H7 (cell line): ENCODE results near the gene CALN1. TPM values are rescaled to one million over a fixed set of nuclear protein-coding genes. Genes with fewer than 3 reads are reported as not detected.

ENCODE experiments used
- DNase-seq: peaks from one replicate; pipeline ENCODE4 v3.0.0; 2012
- H3K27me3 ChIP-seq: 2 replicates; pipeline ENCODE4 v1.6.0; 2011; ENCODE audit warnings: mild to moderate bottlenecking, low read length; ENCODE audit not compliant: control insufficient read depth, insufficient read depth
- H3K36me3 ChIP-seq: replicated peaks from 2 replicates; pipeline ENCODE4 v1.5.1; 2011; ENCODE audit warnings: low read length; ENCODE audit not compliant: control insufficient read depth, insufficient read depth
- H3K4me3 ChIP-seq: 2 replicates; pipeline ENCODE4 v1.5.1; 2011; ENCODE audit warnings: low read depth, mild to moderate bottlenecking, control low read depth, low read length, moderate library complexity; ENCODE audit not compliant: insufficient read depth
- total RNA-seq: library from RNA; depleted of rRNA; stranded (reverse); fragments of >200 nt; shearing (Covaris generic); gene quantifications from 2 replicates; pipeline ENCODE4 v1.2.3, GENCODE V29; 2014

Gene CALN1
- total RNA-seq, 1 experiment from 2014 or later: 3.2 TPM

- no peak overlapping the region for H3K4me3 ChIP-seq
- H3K27me3 ChIP-seq: no peaks in the 10 kb centered on the region
- no peaks in the 10 kb centered on the region; the same call in 1 of the 2 replicates for H3K36me3 ChIP-seq
- DNase-seq: no peak
These were observed 128.8 kb downstream of the CALN1 start for GRCh38 chr7:72283309-72283708.

GRCh38 chr7:72281308-72281707 lies 130.8 kb downstream of the CALN1 start:
- H3K4me3 ChIP-seq: no peak overlapping the region
- DNase-seq: no peak
- H3K36me3 ChIP-seq: peaks cover 1% of the 10 kb centered on the region; the same call in 1 of the 2 replicates
- no peaks in the 10 kb centered on the region for H3K27me3 ChIP-seq

GRCh38 chr7:72279203-72279602 lies 132.9 kb downstream of the CALN1 start:
- Histone ChIP-seq H3K27me3 (no peaks in the 10 kb centered on the region), H3K4me3 (no peak overlapping the region), H3K36me3 (peaks cover 1% of the 10 kb centered on the region; the same call in 1 of the 2 replicates)
- no peak for DNase-seq

GRCh38 chr7:72278550-72278949 lies 133.6 kb downstream of the CALN1 start:
- Histone ChIP-seq H3K27me3 (no peaks in the 10 kb centered on the region), H3K36me3 (peaks cover 1% of the 10 kb centered on the region; the same call in 1 of the 2 replicates), H3K4me3 (no peak overlapping the region)
- no peak for DNase-seq

DNA sequence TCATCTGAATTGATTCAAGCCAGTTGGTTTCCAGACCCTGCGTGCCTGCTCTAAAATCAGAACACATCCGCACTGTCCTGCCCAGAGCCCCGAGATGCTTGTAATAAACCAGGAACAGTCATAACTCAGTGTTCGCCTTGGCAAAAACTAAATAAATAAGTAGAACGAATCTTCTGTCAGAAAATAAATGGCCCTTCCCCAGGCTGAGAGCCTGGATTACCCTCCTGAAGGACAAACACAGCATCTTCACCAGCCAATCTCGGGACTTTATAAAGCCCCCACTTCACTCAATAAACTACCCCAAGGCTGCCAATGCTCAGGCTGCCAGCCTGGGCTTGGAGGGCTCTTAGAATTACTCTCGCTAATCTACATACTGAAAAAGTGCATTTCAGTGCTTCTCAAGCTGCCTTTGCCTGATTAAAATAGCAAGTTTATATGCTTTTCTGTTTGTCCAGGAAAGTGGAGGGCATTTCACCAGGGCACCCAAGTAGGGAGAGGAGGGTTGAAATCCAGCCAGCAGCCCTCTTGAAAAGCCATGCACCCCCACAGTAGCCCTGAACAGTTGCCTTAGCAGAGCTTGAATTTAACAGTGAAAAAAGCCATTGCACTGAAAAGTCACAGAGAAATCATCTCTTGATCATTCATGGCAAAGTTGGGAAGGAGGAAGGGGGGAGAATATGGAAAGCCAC lies 136.6 kb downstream of the CALN1 start:
- no peak for DNase-seq
- H3K4me3 ChIP-seq: no peak overlapping the region
- peaks cover 1% of the 10 kb centered on the region; the same call in 1 of the 2 replicates for H3K36me3 ChIP-seq
- H3K27me3 ChIP-seq: no peaks in the 10 kb centered on the region

DNA sequence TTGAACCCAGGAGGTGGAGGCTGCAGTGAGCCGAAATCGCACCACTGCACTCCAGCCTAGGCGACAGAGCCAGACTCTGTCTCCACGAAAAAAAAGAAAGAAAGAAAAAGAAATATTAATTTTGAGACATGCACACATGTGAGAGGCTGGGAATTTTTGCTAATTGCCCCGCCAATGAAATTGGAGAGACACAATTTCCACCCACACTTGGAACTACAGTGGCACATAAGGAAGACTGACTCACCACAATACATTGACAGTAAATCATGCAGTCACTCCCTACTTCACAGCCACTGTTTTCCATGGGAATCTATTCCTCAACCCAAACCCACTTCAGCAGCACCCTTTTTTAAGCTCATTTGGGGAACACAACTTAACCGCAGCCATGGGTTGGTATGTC lies 139.7 kb downstream of the CALN1 start:
- H3K4me3 ChIP-seq: no peak overlapping the region
- H3K27me3 ChIP-seq: no peaks in the 10 kb centered on the region
- no peak for DNase-seq
- H3K36me3 ChIP-seq: 0 out of 2 replicates have a peak, but pooled peaks cover 1% of the 10 kb centered on the region

DNA sequence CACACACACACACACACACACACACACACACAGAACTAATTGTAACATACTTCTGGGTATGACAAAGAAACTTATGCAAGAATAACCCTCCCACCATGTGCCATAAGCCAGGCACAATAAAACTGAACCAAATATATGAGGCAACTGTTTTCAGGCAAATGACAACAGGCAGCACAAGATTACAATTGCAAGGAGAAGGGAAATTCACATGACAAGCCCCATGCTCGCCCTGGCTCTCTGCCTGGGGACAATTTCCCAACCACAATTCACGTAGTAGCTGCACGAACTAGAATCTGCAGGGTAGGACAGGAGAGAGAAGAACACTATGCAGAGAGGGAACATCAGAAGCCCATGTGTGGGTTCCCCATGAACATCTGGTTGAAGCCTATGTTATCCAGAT lies 143.3 kb downstream of the CALN1 start:
- DNase-seq: no peak
- Histone ChIP-seq H3K4me3 (no peak overlapping the region), H3K36me3 (no peaks in the 10 kb centered on the region), H3K27me3 (no peaks in the 10 kb centered on the region)

- no peaks in the 10 kb centered on the region for H3K36me3 ChIP-seq
- H3K4me3 ChIP-seq: no peak overlapping the region
- peak; percentile 15 for DNase-seq
- H3K27me3 ChIP-seq: no peaks in the 10 kb centered on the region
These were observed 144.0 kb downstream of the CALN1 start for GRCh38 chr7:72268090-72268489.

GRCh38 chr7:72267291-72267800 lies 144.8 kb downstream of the CALN1 start:
- Histone ChIP-seq H3K4me3 (no peak overlapping the region), H3K27me3 (no peaks in the 10 kb centered on the region), H3K36me3 (no peaks in the 10 kb centered on the region)
- no peak for DNase-seq

- Histone ChIP-seq H3K4me3 (no peak overlapping the region), H3K36me3 (no peaks in the 10 kb centered on the region), H3K27me3 (no peaks in the 10 kb centered on the region)
- no peak for DNase-seq
These were observed 145.4 kb downstream of the CALN1 start for GRCh38 chr7:72266771-72267170.

GRCh38 chr7:72265071-72265904 lies 146.8 kb downstream of the CALN1 start:
- Histone ChIP-seq H3K36me3 (no peaks in the 10 kb centered on the region), H3K27me3 (no peaks in the 10 kb centered on the region), H3K4me3 (no peak overlapping the region)
- no peak for DNase-seq

DNA sequence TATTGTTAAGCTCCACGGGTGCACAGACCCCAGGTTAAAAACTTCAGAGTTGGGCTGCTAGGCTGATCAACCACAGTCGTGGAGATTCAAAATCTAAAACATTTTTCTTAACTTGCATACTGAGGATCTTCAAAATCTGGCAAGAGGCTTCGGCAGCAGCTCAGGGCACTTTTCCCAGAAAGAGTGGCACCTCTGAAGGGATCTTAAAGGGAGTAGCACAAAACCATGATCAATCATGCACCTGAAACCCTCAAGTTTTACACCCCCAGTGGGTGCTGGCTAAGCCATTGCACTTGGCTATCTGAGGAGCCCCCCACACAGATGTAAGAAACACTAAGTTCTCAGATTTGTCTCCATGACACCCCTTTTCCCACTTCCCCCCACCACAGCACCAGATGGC lies 151.7 kb downstream of the CALN1 start:
- Histone ChIP-seq H3K27me3 (no peaks in the 10 kb centered on the region), H3K36me3 (no peaks in the 10 kb centered on the region), H3K4me3 (no peak overlapping the region)
- DNase-seq: no peak

DNA sequence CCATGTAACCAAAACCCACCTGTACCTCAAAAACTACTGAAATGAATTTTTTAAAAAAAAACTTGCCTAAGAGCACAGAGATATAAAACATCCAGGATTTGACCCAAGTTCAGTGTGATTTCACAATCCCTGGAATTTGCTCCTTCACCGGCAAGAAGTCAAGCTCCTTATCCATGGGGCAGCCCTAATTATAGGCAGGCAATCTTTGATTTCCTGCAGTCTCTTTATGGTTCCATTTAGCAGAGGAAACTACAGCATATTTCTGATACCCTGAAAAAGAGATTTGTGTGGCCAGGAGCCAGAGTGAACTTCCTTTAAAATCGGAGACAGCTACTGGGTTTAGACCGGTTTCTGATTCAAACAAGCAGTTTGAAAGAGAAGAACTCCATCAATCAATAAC lies 154.1 kb downstream of the CALN1 start:
- no peaks in the 10 kb centered on the region for H3K27me3 ChIP-seq
- DNase-seq: no peak
- no peaks in the 10 kb centered on the region for H3K36me3 ChIP-seq
- H3K4me3 ChIP-seq: no peak overlapping the region

DNA sequence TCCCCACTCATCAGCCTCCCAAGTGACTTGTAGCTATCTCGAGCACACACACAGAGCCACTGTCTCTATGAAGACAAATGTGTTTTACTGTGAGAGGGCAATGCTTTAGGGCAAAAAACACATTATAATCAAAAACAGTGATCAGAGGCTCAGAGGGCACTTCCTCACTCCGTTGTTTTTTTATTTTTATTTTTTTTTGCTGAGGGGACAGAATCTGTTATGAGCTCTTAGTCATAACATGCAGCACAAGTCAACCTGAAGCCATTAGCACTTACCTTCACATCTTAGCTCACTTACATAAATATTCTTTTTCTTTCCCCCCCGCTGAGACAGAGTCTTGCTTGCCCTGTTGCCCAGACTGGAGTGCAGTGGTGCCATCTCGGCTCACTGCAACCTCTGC lies 157.7 kb downstream of the CALN1 start:
- no peak for DNase-seq
- H3K4me3 ChIP-seq: no peak overlapping the region

DNA sequence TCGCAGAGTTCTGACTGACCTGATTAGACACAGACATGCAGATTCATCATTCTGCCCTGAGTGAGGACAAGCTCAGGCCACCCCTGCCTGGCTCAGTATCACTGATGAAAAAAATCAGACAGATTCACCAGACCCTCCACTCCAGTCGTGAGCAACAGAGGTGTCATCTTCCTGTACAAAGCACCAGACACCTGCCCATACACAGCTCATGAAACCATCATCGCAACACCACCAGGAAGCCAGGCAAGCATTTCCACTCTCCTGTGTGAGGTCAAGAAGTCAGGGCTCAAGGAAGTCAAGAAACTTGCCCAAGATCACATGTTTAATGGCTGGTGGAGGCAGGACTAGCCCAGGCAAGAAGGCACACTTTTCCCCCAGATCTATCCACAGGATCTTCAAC lies 163.0 kb downstream of the CALN1 start:
- Histone ChIP-seq H3K27me3 (no peaks in the 10 kb centered on the region), H3K4me3 (no peak overlapping the region), H3K36me3 (no peaks in the 10 kb centered on the region)
- DNase-seq: no peak

More for the DNA sequence above, 157.7 kb downstream of the CALN1 start:
- no peaks in the 10 kb centered on the region for H3K36me3 ChIP-seq
- no peaks in the 10 kb centered on the region for H3K27me3 ChIP-seq
